Measurements from ENCODE around the gene TXNRD2.

Gene TXNRD2

DNA sequence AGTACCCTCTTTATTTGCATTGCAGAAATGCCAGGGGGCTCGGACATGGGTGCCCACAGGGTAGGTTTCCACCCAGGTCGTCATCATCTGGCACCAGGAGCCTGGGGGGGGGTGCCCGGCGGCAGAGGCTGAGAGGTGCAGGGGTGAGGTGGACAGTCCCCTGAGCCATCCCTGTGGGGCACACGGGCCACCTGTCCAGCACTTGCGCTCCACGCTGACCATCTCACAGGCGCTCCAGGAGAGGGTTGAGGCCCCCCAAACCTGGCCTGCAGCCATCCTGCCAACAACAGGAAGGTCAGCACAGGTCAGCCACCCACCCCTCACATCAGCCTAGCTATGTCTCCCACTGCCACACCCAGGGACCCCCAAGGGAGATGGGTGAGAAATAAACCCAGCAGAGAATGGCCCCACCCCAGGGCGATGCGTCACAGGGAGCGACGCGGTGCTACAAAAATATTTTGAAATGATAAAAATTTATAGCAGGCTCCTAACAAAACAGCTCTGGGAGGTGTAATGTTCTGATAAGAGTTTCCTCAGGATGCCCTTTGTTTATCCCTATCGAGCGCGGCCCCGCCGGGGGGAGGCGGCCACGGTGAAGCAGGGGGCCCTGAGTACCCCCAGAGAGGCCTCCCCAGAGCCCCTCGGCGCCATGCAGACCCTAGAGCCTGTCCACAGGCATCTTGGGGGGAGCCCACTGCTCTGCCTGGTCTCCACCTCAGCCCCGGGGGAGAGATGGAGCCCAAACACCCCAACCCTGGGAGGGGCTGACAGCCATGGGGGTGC, 65.9 kb downstream of the TXNRD2 start:
- DNase-seq (ENCODE audit: low read depth) = no peak

DNA sequence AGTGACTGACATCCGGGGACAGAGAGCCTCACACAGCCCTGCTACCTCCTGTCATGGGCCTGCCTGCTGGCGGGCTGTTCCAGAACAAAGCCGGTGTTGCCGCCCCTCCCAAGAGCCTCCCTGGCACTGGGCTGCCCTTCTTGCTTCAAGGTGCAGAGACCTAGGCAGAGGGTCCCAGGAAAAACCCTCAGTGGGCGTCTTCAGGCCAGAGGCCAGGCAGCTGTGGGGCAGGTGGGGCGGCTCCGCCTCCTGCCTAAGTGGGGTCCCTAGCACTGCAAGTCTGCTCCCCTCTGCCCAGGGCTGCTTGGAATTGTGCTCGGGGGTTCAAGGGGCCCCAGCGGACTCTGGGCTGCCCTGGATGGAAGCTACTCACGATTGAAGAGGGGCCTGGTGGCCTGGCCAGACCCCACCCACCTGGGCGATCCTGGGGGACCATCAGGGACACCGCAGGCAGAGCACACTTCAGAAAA, 66.5 kb downstream of the TXNRD2 start:
- DNase-seq (ENCODE audit: low read depth) = no peak

DNA sequence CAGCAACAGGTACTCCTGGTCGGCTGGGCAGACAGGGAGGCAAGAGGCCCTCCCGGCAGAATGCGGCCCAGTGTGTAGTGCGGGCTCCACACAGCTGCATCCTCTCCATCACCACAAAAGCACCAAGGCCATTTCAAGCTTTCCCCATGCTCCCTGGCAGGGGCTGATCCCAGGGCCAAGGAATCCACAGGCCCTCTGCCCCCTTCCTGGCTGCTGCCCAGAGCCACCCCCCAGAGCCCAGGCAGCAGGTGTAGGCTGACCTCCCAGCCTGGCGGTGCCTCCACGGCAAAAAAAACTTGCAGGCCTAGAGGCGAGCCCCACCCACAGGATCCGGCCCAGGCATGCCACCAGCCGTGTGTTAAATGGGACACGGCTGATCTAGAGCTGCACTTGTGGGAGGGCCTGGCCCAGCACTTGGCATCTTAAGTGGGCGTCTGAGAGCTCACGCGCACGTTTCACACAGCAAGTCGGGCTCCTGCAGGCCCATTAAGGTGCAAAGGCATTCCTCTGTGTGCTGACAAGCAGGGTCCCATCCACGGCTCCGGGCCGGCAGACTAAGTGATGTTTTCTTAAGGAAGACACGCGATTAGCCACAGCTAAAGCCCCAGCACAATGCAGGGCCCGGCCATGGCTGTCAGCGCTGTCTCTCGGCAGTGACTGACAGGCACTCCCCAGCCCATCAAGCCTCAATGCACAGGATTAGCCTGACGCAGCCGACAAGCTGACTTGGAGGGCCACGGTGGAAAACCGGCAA, 67.1 kb downstream of the TXNRD2 start:
- DNase-seq (ENCODE audit: low read depth) = no peak

DNA sequence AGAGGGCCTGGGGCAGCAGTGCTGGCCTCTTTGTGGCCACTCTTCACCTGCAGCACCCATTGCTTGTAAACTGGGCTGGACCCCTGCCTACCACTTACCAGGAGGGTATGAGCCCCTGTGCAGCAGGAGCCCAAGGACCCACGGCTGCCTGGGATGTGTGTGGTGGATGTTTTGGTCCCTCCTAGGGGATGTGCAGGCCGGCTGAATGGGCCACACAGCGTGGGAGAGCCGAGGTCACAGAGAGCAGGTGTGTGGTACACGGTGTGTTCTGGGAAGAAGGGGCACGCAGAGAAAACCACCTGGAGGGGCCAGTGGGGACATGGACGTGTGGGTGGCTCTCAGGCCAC, 67.7 kb downstream of the TXNRD2 start:
- DNase-seq (ENCODE audit: low read depth) = no peak

DNA sequence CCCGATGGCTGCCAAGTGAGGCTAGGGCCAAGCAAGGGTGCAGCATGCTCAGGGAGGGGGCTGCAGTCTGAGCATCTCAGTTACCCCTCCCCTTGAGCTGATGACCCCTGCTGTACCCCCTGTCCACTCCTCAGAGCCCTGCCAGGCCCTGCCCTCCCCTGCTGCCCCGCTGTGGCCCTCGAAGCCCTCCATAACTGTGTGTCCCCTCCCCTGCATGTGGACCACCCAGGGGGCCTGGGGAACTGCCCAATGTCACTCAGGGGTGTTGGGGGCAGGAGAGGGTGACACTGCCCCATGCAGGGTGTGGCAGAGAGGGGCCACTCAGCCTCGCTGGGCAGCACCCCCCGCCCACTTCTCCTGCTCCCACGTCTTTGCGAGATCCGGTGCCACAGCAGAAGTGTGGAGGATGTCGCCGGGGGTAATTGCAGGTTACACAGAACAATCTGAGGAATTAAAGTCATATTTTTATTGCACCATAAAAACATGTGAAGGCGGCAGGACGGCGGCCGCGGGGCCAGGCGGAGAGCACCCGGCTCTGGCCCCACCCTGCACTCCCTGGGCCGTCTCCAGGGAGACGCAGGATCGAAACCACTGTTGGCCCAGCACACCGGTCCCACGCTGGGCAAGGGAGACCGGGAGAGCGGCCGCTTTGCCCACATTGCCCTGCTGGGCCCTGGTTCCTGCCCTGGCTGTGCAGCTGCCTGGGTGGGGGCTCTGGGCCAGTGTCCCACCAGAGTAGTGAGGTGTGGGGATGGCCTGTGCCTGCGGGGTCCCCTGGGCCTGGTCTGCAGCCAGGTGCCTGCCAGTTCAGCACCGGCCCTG, 68.3 kb downstream of the TXNRD2 start:
- no peak for DNase-seq (ENCODE audit: low read depth)

DNA sequence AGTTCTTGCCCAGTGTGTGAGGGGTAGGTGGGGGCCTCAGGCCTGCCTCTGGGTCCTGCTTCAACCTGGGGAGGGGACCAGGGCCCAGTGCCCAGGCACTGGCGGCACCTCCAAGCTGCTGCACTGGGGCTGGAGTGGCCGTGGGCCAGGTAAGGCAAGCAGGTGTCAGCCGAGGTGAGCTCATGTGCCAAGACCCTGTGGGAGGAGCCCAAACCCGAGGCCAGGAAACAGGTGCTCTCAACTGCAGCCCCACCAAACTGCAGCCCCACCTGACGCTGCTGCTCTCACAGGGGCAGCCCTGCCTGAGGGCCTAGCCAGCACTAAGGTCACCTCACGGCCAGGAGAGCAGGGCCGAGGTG, 68.9 kb downstream of the TXNRD2 start:
- DNase-seq (ENCODE audit: low read depth) = no peak

DNA sequence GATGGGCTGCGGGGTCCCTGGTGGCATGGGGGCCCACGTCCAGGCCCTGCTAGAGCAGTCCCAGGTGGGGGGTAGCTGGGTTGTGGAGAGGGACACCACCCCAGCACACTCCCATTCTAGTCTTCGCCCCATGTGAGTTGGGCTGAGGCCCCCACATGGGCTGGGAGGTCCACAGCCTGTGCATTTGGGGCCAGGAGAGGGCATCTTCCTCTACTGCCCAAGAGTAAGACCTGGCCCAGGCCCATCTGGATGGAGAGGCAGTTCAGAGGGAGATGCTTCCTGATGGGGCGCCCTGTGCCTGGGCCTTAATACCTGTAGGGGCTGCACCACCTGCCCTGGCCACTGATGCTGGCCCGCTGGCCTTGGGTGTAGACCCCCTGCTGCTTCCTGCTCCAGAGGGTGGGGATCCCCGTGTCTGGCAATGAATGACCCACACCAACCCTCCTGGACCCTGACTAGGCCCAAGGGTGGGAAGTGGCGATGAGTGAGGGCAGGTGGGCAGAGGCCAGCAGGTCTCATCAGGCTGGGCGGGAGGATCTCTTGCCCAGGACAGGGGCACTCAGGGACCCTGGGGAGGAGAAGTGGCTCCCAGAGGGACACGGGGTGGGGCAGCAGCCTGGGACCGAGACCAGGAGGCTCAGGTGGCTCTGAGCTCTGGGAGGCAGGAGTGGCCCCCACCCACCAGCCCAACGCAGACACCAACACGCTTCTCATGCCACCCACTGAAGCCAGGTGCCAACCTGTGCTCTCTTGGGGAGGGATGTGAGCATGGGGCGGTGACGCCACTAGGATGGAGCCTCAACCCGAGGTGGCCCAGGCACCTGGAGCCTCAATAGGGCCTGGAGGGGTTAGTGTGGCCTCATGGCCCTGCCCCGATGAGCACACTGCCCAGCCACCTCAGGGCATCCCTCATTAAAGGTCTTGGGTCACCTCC, 69.5 kb downstream of the TXNRD2 start:
- DNase-seq (ENCODE audit: low read depth) = no peak

DNA sequence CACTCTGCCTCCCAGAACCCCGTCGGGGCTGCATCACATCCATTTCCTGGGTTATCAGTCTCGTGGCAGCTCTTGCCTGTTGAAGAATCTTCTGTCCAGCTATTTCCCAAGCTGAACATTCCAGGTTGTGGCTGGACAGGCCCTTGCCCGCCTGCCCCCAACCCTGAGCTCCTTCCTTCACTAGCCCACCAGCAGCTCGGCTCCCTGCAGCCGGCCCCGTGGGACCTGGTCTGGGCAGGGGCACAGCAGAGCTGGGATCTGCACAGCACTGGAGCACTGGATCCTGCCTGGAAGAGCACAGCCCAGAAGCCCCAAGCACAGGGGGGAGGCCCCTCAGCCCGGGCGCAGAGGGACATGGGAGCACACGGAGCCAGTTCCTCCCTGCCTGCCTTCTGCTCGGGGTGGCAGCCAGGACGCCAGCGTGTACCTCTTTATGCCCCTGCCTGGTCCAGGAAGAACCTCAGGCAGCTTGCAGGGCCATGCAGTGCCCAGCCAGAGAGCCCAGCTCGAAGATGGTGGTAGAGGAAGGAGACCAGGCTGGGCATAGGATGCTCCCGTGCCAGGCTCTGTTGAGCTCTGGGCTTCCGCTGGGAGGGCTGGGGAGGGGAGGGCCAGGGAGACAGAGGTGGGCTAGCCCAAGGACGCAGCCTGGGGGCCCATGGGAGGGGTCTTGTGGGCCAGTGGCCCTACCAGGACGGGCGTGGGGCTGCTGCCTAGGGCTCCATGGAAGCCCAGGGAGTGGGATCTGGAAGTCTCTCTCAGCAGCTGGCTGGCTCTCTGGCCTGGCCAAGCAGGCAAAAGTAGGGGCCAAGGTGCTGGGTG, 70.4 kb downstream of the TXNRD2 start:
- no peak for DNase-seq (ENCODE audit: low read depth)

DNA sequence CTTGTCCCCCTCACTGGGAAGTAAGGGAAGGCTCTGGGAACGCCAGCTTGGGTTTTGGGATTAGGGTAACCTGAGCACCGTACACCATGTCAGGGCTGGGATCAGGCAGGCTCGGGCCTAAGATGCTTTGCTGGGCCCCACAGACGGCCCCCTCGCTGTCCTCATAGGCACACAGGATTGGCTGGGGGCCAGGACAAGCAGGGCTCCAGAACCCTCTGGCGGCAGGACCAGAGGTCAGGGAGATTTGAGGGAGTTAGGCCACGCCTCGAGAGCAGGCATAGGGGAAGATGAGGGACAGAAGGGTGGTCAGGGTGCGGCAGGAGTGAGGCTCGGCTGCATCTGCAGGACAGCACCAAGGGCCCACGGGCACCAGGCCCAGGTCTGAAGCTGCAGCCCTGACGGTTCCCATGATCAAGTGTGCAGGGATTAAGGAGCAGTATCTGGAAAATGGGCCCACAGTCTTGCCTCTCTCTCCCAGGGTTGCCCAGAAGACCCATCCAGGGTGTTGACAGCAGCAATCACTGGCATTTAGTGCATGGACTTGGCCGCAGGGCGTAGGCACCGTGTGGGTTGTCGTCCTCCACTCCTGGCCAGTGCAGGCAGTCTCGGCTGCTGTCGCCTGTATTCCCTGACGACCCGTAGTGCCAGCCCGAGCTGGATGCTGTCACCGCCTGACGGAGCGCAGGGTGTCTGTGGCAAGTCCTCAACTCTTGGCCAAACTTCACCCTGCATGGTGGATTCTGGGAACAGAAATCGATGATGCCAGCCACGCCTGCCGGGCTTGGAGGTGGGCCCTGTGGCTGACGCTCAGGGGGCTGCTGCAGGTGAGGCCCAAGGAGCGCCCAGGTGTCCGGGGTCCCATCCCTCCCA, 71.2 kb downstream of the TXNRD2 start:
- DNase-seq (ENCODE audit: low read depth) = no peak

DNA sequence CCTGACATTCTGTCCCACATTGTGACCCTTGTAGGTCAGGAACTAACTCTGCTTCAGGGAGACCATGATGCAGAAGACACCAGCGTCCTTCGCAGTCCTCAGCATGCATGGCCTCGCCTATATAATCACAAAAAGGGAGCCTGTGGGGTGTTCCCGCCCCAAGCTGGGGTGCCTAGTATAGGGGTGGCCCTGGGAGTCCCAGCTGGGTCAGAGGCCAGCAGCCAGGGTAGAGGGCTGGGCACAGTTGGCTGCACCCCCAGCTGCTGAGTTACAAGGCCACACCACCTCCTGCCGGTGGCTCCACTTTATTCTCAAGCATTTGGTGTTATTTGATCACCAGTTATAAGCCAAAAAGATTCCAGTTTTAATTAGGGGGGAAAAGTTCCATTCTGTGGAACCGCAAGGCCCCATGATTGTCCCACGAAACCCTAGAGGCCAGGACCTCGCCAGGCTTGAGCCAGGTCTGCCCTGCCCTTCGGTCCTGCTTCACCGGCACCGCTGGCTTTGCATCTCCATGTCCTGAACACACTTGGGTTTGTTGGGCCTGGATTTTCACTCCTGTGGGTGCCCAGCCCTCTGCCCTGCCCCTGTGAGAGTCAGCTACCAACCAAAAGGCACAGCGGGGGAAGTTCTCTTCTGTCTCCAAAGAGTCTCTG, 72.0 kb downstream of the TXNRD2 start:
- DNase-seq (ENCODE audit: low read depth) = no peak

DNA sequence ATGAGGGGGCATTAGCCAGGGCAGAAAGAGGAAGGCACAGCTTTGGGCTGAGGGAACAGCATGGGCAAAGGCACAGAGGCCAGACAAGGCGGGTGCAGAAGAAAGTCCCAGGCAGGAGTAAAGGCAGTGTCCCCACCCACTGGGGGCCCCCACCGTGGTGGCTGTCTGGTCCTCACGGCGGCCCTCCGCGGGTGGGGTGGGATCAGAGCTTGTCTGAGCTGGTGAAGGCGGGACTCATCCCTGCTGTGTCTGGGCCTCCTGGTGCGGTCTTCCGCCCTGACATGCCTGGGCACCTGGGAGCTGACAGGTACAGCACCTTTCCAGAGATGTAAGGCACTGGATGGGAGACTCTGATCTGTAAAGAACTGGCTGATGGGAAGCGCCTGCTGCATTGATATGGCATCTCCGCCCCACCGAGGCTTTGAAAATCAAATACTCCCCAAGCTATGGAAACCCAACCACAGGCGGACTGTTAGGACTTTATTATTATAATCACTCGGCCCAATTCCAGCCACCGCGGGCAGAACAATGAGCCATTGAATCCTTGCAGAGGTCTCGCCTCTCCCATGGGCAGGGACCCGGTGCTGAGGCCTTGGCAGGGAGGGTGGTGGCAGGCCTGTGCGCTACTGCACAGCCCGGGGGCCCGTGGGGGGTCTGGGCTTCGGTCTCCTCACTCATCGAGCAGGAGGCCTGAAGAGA, 72.7 kb downstream of the TXNRD2 start:
- DNase-seq (ENCODE audit: low read depth) = no peak

DNA sequence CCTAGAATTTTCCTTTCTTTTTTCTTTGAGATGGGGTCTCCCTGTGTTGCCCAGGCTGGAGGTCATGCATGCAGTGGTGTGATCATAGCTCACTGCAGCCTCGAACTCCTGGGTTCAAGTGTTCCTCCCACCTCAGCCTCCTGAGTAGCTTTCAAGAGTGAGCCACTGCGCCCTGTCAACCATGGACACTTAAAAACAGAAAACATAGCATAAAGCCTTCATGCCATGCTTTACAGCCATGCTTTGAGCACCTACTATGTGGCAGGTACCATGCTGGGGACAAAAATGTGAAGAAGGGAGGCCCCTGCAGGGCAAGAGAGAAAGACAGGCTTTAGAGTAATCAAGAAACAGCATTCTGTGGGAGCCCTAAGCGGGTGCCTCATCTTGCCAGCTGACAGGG, 73.3 kb downstream of the TXNRD2 start:
- DNase-seq (ENCODE audit: low read depth) = no peak

DNA sequence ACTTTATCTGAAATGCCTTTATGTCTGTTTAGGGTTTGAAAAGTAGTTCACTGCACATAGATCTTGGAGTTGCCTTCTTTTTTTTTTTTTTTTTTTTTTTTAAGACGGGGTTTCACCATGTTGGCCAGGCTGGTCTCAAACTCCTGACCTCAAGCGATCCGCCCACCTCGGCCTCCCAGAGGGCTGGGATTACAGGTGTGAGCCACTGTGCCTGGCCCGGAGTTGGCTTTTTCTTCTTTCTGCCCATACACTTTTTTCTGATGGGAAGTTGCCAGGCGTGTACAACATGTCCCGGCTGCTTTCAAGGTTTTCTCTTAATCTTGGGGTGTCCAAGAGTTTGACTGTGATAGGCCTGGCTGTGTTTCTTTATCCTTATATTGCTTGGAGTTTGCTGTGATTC, 74.0 kb downstream of the TXNRD2 start:
- no peak for DNase-seq (ENCODE audit: low read depth)

DNA sequence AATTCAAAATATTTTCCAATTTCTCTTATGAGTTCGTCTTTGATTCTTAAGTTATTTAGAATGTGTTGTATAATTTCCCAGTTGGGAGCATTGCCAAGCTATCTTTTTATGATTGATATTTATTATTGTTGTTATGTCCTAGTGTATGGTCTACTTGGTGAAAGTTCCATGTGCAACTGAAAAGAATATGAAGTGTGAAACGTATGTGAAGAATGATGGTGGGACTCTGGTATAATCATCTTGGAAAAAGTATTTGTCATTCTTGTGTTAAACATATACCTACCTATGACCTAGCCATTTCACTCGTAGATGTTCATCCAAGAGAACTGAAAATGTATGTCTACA, 75.0 kb downstream of the TXNRD2 start:
- no peak for DNase-seq (ENCODE audit: low read depth)

DNA sequence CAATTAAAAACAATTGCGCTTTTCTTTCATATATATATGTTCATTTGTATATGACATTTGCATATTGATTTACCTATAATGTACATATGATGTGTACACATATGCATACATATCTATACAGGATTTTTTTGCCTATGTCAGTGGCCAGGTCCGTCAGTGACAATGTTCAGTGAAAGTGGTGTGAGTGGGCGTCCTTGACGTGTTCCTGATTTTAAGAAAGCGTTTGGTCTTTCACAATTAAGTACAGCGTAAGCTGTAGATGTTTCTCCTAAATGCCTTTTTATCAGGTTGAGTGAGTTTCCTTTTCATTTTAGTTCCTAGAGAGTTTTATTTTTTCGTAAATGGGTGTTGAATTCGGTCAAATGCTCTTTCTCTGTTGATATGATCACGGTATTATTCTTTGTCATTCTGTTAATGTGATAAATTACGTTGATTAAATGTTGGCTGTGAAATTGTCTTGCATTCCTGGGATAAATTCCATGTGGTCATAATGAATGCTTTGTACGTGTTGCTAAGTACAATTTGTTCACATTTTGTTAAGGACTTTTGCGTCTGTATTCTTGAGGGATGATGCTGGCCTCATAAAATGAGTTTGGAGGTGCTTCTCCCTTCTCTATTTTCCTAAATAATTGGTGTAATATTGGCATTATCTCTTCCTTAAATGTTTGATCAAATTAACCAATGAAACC, 76.3 kb downstream of the TXNRD2 start:
- DNase-seq (ENCODE audit: low read depth) = no peak

DNA sequence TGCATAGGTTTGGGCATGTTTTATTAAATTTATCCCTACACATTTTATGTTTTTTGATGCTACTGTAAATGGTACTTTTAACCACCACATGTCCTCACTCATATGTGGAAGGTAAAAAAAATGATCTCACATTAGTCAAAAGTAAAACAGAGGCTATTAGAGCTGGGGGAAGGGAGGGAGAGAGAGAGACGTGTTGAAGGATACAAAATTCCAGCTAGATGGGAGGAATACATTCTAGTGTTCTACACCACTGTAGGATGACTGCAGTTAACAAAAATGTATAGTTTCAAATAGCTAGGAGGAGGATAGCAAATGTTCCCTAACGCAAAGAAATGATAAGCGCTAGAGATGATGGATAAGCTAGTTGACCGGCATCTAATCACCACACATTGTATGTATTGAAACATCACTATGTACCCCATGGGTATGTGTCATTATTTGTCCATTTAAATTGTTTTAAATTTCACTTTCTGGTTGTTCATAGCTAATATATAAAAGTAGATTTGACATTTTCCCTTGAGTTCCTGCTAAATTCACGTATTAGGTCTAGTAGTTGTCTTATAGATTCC, 77.0 kb downstream of the TXNRD2 start:
- DNase-seq (ENCODE audit: low read depth) = no peak

DNA sequence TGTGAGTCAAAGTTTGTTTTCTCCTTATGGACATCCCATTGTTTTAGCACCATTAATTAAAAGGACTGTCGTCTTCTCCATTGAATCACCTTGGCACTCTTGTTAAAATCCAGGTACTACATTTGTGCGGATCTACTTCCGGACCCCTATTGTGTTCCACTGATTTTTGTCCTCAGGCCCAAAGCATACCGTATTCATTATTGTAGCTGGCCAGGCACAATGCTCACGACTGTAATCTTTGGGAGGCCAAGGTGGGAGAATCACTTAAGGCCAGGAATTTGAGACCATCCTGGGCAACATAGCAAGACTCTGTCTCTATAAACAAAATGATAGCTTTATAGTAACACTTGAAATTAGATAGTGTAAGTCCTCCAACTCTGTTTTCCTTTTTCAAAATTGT, 78.0 kb downstream of the TXNRD2 start:
- DNase-seq (ENCODE audit: low read depth) = no peak
